NCI-H2227 (cell line): ENCODE measurements around the gene RAD23B.
"Not testable (repeated sequence)": the region's sequence is repeated elsewhere in the genome, so short reads cannot be mapped to it uniquely, and the experiment has no call there.

Experiments used
- DNase-seq: peaks from one replicate; lab custom pipeline; 2025; ENCODE audit not compliant: unreplicated experiment; lab: John Stamatoyannopoulos, UW

Gene RAD23B

GRCh38 chr9:107282759-107283622, at the start of gene RAD23B:
RAD23B (plus strand) TSS chr9:107283279; CDS start chr9:107283630, 351 bp downstream.
- DNase-seq = peak; percentile 97

GRCh38 chr9:107235765-107236442, 47.2 kb upstream of the RAD23B start:
- no peak for DNase-seq

- DNase-seq = no peak
Measured at GRCh38 chr9:107237873-107238272, 45.2 kb upstream of the RAD23B start.

- DNase-seq = no peak
Measured at GRCh38 chr9:107239474-107239873, 43.6 kb upstream of the RAD23B start.

- DNase-seq = no peak
Measured at GRCh38 chr9:107240260-107240659, 42.8 kb upstream of the RAD23B start.

- DNase-seq = no peak
Measured at GRCh38 chr9:107242073-107243030, 40.7 kb upstream of the RAD23B start.

- DNase-seq = no peak
Measured at GRCh38 chr9:107243742-107244141, 39.3 kb upstream of the RAD23B start.

- DNase-seq = no peak
Measured at GRCh38 chr9:107246259-107247254, 36.5 kb upstream of the RAD23B start.

- DNase-seq = no peak
Measured at GRCh38 chr9:107248714-107249113, 34.4 kb upstream of the RAD23B start.

- DNase-seq = no peak
Measured at GRCh38 chr9:107249131-107249533, 33.9 kb upstream of the RAD23B start.

GRCh38 chr9:107249665-107250285, 33.3 kb upstream of the RAD23B start:
- no peak for DNase-seq

- no peak for DNase-seq
Measured at GRCh38 chr9:107251756-107252322, 31.2 kb upstream of the RAD23B start.

- no peak for DNase-seq
Measured at GRCh38 chr9:107258919-107259318, 24.2 kb upstream of the RAD23B start.

- DNase-seq = not testable (repeated sequence)
Measured at GRCh38 chr9:107259751-107260313, 23.2 kb upstream of the RAD23B start.

GRCh38 chr9:107260437-107261081, 22.5 kb upstream of the RAD23B start:
- peak; percentile 9 for DNase-seq

- DNase-seq = no peak
Measured at GRCh38 chr9:107261106-107261505, 22.0 kb upstream of the RAD23B start.

- DNase-seq = no peak
Measured at GRCh38 chr9:107263289-107263688, 19.8 kb upstream of the RAD23B start.

GRCh38 chr9:107266624-107267368, 16.3 kb upstream of the RAD23B start:
- no peak for DNase-seq
